A673 (cell line): Measurements from ENCODE around the gene PRRG4.

Experiments used
- EZH2 ChIP-seq: fragments of 200-600 bp; sonication (generic); IDR thresholded peaks from 2 replicates; pipeline ENCODE4 v1.6.1; 2017; ENCODE audit warnings: borderline replicate concordance, low read depth, mild to moderate bottlenecking, mixed read lengths, antibody characterized with exemption, low read length; ENCODE audit not compliant: poor library complexity, severe bottlenecking
- TF ChIP-seq, protein P1 (sequence below): fragments of 300-800, 200-600 bp; sonication (generic); conservative IDR thresholded peaks from 2 replicates; pipeline ENCODE4 v1.5.1; 2017; ENCODE audit warnings: low read depth, mild to moderate bottlenecking, antibody characterized with exemption, low read length, moderate library complexity, mixed read lengths

- no peak for TF ChIP-seq EZH2
- TF ChIP-seq, protein P1, sequence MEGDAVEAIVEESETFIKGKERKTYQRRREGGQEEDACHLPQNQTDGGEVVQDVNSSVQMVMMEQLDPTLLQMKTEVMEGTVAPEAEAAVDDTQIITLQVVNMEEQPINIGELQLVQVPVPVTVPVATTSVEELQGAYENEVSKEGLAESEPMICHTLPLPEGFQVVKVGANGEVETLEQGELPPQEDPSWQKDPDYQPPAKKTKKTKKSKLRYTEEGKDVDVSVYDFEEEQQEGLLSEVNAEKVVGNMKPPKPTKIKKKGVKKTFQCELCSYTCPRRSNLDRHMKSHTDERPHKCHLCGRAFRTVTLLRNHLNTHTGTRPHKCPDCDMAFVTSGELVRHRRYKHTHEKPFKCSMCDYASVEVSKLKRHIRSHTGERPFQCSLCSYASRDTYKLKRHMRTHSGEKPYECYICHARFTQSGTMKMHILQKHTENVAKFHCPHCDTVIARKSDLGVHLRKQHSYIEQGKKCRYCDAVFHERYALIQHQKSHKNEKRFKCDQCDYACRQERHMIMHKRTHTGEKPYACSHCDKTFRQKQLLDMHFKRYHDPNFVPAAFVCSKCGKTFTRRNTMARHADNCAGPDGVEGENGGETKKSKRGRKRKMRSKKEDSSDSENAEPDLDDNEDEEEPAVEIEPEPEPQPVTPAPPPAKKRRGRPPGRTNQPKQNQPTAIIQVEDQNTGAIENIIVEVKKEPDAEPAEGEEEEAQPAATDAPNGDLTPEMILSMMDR: no peak
Measured at GRCh38 chr11:32790916-32791315, 38.8 kb upstream of the PRRG4 start.
